HEK293 (cell line): Measurements from ENCODE around the gene HSD17B8.
A peak's percentile ranks its signal among the peaks of the same experiment; 100 is the strongest.

Source experiments
- CTCF ChIA-PET: fragments of 350-600 bp; formaldehyde crosslinking; extraction: SDS; loops from one replicate; lab custom pipeline; 2021; ENCODE audit warnings: antibody characterized with exemption; lab: Yijun Ruan, JAX
- POLR2A ChIA-PET: fragments of 300-600 bp; formaldehyde crosslinking; extraction: SDS; loops from one replicate; lab custom pipeline; 2020; ENCODE audit warnings: antibody characterized with exemption, inconsistent platforms; lab: Yijun Ruan, JAX
- H3K27ac ChIP-seq: fragments of 200-500 bp; sonication (Bioruptor generic); 2 replicates; pipeline ENCODE4 v1.5.1; 2014; ENCODE audit warnings: low read depth, low read length, control low read depth, inconsistent platforms; ENCODE audit errors: extremely low read depth
- H3K36me3 ChIP-seq, 2 experiments: fragments of 200-500 bp in 1 of 2; sonication (Bioruptor generic) in 1 of 2; 1 replicate in 1 of 2; 2 replicates in 1 of 2; pipeline ENCODE4 v1.5.1; 2014 to 2017; ENCODE audit warnings: inconsistent platforms in 2 of 2, low read length in 2 of 2; ENCODE audit not compliant: control insufficient read depth in 2 of 2, insufficient read depth in 1 of 2
- H3K4me1 ChIP-seq: fragments of 200-500 bp; sonication (Bioruptor generic); 2 replicates; pipeline ENCODE4 v1.5.1; 2014; ENCODE audit warnings: mild to moderate bottlenecking, low read length, inconsistent platforms; ENCODE audit not compliant: control insufficient read depth, insufficient read depth
- H3K4me3 ChIP-seq: 2 replicates; pipeline ENCODE4 v1.5.1; 2011; ENCODE audit warnings: low read depth, mild to moderate bottlenecking, control low read depth, low read length, moderate library complexity
- H3K9me3 ChIP-seq: fragments of 200-500 bp; sonication (Bioruptor generic); 2 replicates; pipeline ENCODE4 v1.5.1; 2014; ENCODE audit warnings: low read depth, low read length, inconsistent platforms; ENCODE audit not compliant: control insufficient read depth, insufficient read depth
- GFI1B ChIP-seq: fragments of 450-650 bp; formaldehyde crosslinking; IDR thresholded peaks from 2 replicates; pipeline ENCODE4 v1.5.1; 2016; ENCODE audit warnings: missing biosample characterization, missing genetic modification characterization
- HOXC10 ChIP-seq: sonication (generic); formaldehyde crosslinking; IDR thresholded peaks from 2 replicates; pipeline ENCODE4 v1.8.1; 2023; ENCODE audit warnings: mild to moderate bottlenecking, missing genetic modification reagents
- KLF9 ChIP-seq: fragments of 450-650 bp; formaldehyde crosslinking; IDR thresholded peaks from 2 replicates; pipeline ENCODE4 v1.5.1; 2016; ENCODE audit warnings: missing biosample characterization, missing genetic modification characterization, low read depth
- SCRT2 ChIP-seq: fragments of 450-650 bp; formaldehyde crosslinking; IDR thresholded peaks from 2 replicates; pipeline ENCODE4 v1.5.1; 2016; ENCODE audit warnings: missing biosample characterization, missing genetic modification characterization
- ZFP3 ChIP-seq: fragments of 450-650 bp; formaldehyde crosslinking; IDR thresholded peaks from 2 replicates; pipeline ENCODE4 v1.5.1; 2016; ENCODE audit warnings: low read depth, missing biosample characterization, missing genetic modification characterization
- ZFP69B ChIP-seq: fragments of 450-650 bp; formaldehyde crosslinking; IDR thresholded peaks from 2 replicates; pipeline ENCODE4 v1.5.1; 2016; ENCODE audit warnings: missing biosample characterization, missing genetic modification characterization
- ZNF132 ChIP-seq: fragments of 450-650 bp; formaldehyde crosslinking; IDR thresholded peaks from 2 replicates; pipeline ENCODE4 v1.5.1; 2017; ENCODE audit warnings: missing biosample characterization, missing genetic modification characterization, borderline replicate concordance
- ZNF16 ChIP-seq: fragments of 450-650 bp; formaldehyde crosslinking; IDR thresholded peaks from 2 replicates; pipeline ENCODE4 v1.5.1; 2016; ENCODE audit warnings: low read depth, missing biosample characterization, missing genetic modification characterization
- ZNF175 ChIP-seq: fragments of 450-650 bp; formaldehyde crosslinking; IDR thresholded peaks from 2 replicates; pipeline ENCODE4 v1.5.1; 2016; ENCODE audit warnings: missing biosample characterization, missing genetic modification characterization
- ZNF184 ChIP-seq: fragments of 450-650 bp; IDR thresholded peaks from 2 replicates; pipeline ENCODE4 v1.5.1; 2018; ENCODE audit warnings: missing biosample characterization, mild to moderate bottlenecking, missing genetic modification characterization
- ZNF221 ChIP-seq: fragments of 450-650 bp; formaldehyde crosslinking; IDR thresholded peaks from 2 replicates; pipeline ENCODE4 v1.5.1; 2017; ENCODE audit warnings: missing biosample characterization, missing genetic modification characterization, borderline replicate concordance
- ZNF23 ChIP-seq: fragments of 450-650 bp; formaldehyde crosslinking; IDR thresholded peaks from 2 replicates; pipeline ENCODE4 v1.5.1; 2016; ENCODE audit warnings: missing biosample characterization, missing genetic modification characterization, borderline replicate concordance
- ZNF280C ChIP-seq: fragments of 450-650 bp; formaldehyde crosslinking; IDR thresholded peaks from 2 replicates; pipeline ENCODE4 v1.5.1; 2016; ENCODE audit warnings: missing biosample characterization, missing genetic modification characterization
- ZNF341 ChIP-seq: fragments of 450-650 bp; formaldehyde crosslinking; IDR thresholded peaks from 2 replicates; pipeline ENCODE4; 2016; ENCODE audit warnings: low read depth, missing biosample characterization, missing genetic modification characterization
- ZNF433 ChIP-seq: fragments of 450-650 bp; formaldehyde crosslinking; IDR thresholded peaks from 2 replicates; pipeline ENCODE4 v1.5.1; 2016; ENCODE audit warnings: missing biosample characterization, missing genetic modification characterization, low read depth
- ZNF501 ChIP-seq: fragments of 450-650 bp; formaldehyde crosslinking; IDR thresholded peaks from 2 replicates; pipeline ENCODE4 v1.5.1; 2016; ENCODE audit warnings: missing biosample characterization, missing genetic modification characterization
- ZNF518A ChIP-seq: fragments of 450-650 bp; formaldehyde crosslinking; conservative IDR thresholded peaks from 2 replicates; pipeline ENCODE4 v1.5.1; 2016; ENCODE audit warnings: low read depth, missing biosample characterization, missing genetic modification characterization
- ZNF529 ChIP-seq: fragments of 450-650 bp; formaldehyde crosslinking; IDR thresholded peaks from 2 replicates; pipeline ENCODE4 v1.5.1; 2017; ENCODE audit warnings: missing genetic modification characterization, missing biosample characterization; ENCODE audit not compliant: insufficient replicate concordance
- ZNF610 ChIP-seq: fragments of 450-650 bp; formaldehyde crosslinking; IDR thresholded peaks from 2 replicates; pipeline ENCODE4 v1.5.1; 2016; ENCODE audit warnings: missing biosample characterization, missing genetic modification characterization, borderline replicate concordance
- ZNF837 ChIP-seq: fragments of 450-650 bp; formaldehyde crosslinking; IDR thresholded peaks from 2 replicates; pipeline ENCODE4 v1.5.1; 2016; ENCODE audit warnings: missing biosample characterization, missing genetic modification characterization
- ZXDB ChIP-seq: fragments of 450-650 bp; formaldehyde crosslinking; IDR thresholded peaks from 2 replicates; pipeline ENCODE4 v1.5.1; 2016; ENCODE audit warnings: missing biosample characterization, missing genetic modification characterization

The HSD17B8 gene

GRCh38 chr6:33181141-33181540 lies 23.3 kb upstream of the HSD17B8 start:
- POLR2A ChIA-PET: no interaction called here
- CTCF ChIA-PET: interaction anchor here (1.0 to 1.3 kb wide), 2 partner anchors 20 to 21 kb away, joined by 3 to 5 read pairs; no protein-coding TSS in a partner anchor

GRCh38 chr6:33183071-33183683 lies 21.3 kb upstream of the HSD17B8 start:
- no peaks in the 10 kb centered on the region for H3K36me3 ChIP-seq
- ChIA-PET POLR2A (no interaction called here), CTCF (interaction anchor here (0.5 to 1.9 kb wide), 5 partner anchors 14 to 55 kb away, joined by 3 to 7 read pairs (median 5); no protein-coding TSS in a partner anchor)
- no peaks in the 10 kb centered on the region for H3K4me1 ChIP-seq
- H3K9me3 ChIP-seq: no peaks in the 10 kb centered on the region
- H3K27ac ChIP-seq: no peak overlapping the region
- H3K4me3 ChIP-seq: no peak overlapping the region
- TF ChIP-seq ZNF175 (tag by site-specific recombination): no peak
- peak; percentile 61 for TF ChIP-seq ZNF518A
- TF ChIP-seq ZNF280C (tag by site-specific recombination): no peak
- TF ChIP-seq, all 188 proteins: peak for 1

More at GRCh38 chr6:33181141-33181540, 23.3 kb upstream of the HSD17B8 start:
- Histone ChIP-seq H3K4me1 (no peaks in the 10 kb centered on the region), H3K36me3 (no peaks in the 10 kb centered on the region), H3K27ac (no peak overlapping the region), H3K9me3 (no peaks in the 10 kb centered on the region), H3K4me3 (no peak overlapping the region)
- TF ChIP-seq ZNF610 (tag by site-specific recombination): no peak
- TF ChIP-seq ZNF433 (tag by site-specific recombination): no peak
- no peak for TF ChIP-seq ZFP69B (tag by site-specific recombination)
- TF ChIP-seq HOXC10 (CRISPR knock-in tag): no peak
- no peak for TF ChIP-seq ZNF341 (tag by site-specific recombination)
- TF ChIP-seq ZNF16 (tag by site-specific recombination): no peak

GRCh38 chr6:33185190-33185589 lies 19.3 kb upstream of the HSD17B8 start:
- no peak overlapping the region for H3K4me3 ChIP-seq
- POLR2A ChIA-PET: no interaction called here
- no peaks in the 10 kb centered on the region for H3K9me3 ChIP-seq
- H3K27ac ChIP-seq: no peak overlapping the region
- CTCF ChIA-PET: no interaction called here
- no peak for TF ChIP-seq GFI1B
- TF ChIP-seq ZNF221 (tag by site-specific recombination): no peak
- TF ChIP-seq ZNF529: no peak
- TF ChIP-seq SCRT2 (tag by site-specific recombination): no peak
- TF ChIP-seq ZNF501 (tag by site-specific recombination): no peak
- TF ChIP-seq ZFP3 (tag by site-specific recombination): no peak
- no peak for TF ChIP-seq KLF9 (tag by site-specific recombination)
- TF ChIP-seq ZNF23 (tag by site-specific recombination): no peak
- TF ChIP-seq ZNF837: no peak
- TF ChIP-seq ZNF184 (tag by site-specific recombination): no peak
- TF ChIP-seq ZXDB: no peak
- no peak for TF ChIP-seq ZNF132 (tag by site-specific recombination)
- no peaks in the 10 kb centered on the region for H3K4me1 ChIP-seq
- no peaks in the 10 kb centered on the region for H3K36me3 ChIP-seq
